ENCODE results near the gene SLC16A4.

DNA sequence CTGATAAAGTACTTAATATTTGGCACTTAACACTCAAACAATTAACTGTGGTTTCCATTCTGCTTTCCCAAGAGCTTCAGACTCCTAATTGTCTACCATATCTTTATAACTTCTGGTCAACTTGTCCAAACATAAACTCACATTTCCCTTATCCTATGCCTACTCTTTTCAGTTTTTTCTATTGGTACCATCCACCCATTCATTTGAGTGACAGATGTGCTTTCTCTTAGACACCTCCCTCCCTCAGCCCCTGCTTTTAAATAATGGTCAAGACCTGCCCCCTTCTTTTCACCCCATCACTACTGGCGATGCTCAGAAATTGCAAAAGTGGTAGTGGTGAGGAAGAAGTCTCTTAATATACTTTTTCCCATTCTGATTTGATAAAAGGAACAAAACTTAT, 5.5 kb downstream of the SLC16A4 start:
- TF ChIP-seq, protein P1, sequence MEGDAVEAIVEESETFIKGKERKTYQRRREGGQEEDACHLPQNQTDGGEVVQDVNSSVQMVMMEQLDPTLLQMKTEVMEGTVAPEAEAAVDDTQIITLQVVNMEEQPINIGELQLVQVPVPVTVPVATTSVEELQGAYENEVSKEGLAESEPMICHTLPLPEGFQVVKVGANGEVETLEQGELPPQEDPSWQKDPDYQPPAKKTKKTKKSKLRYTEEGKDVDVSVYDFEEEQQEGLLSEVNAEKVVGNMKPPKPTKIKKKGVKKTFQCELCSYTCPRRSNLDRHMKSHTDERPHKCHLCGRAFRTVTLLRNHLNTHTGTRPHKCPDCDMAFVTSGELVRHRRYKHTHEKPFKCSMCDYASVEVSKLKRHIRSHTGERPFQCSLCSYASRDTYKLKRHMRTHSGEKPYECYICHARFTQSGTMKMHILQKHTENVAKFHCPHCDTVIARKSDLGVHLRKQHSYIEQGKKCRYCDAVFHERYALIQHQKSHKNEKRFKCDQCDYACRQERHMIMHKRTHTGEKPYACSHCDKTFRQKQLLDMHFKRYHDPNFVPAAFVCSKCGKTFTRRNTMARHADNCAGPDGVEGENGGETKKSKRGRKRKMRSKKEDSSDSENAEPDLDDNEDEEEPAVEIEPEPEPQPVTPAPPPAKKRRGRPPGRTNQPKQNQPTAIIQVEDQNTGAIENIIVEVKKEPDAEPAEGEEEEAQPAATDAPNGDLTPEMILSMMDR (IDR thresholded peaks at IDR 0.05 in 2 of 3, conservative IDR thresholded peaks at IDR 0.05 in 1 of 3; ENCODE audit: control insufficient read depth in 2 of 3, extremely low read depth in 1 of 3, insufficient read depth in 1 of 3, low read depth in 3 of 3, low read length in 3 of 3), result no peak
- TF ChIP-seq RAD21 (IDR thresholded peaks at IDR 0.05; ENCODE audit: insufficient read depth, low read depth, low read length) (no peak), EZH2 (IDR thresholded peaks at IDR 0.05; ENCODE audit: borderline replicate concordance, control insufficient read depth, low read depth, low read length) (no peak), GATAD2B (conservative IDR thresholded peaks at IDR 0.05; ENCODE audit: low read depth) (no peak), SRF (IDR thresholded peaks at IDR 0.05; ENCODE audit: low read depth in 2 of 2, low read length in 2 of 2) (no peak)
- TF ChIP-seq, protein P2, sequence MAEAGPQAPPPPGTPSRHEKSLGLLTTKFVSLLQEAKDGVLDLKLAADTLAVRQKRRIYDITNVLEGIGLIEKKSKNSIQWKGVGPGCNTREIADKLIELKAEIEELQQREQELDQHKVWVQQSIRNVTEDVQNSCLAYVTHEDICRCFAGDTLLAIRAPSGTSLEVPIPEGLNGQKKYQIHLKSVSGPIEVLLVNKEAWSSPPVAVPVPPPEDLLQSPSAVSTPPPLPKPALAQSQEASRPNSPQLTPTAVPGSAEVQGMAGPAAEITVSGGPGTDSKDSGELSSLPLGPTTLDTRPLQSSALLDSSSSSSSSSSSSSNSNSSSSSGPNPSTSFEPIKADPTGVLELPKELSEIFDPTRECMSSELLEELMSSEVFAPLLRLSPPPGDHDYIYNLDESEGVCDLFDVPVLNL (IDR thresholded peaks at IDR 0.05; ENCODE audit: low read depth, low read length), result no peak
- TF ChIP-seq, protein P3, sequence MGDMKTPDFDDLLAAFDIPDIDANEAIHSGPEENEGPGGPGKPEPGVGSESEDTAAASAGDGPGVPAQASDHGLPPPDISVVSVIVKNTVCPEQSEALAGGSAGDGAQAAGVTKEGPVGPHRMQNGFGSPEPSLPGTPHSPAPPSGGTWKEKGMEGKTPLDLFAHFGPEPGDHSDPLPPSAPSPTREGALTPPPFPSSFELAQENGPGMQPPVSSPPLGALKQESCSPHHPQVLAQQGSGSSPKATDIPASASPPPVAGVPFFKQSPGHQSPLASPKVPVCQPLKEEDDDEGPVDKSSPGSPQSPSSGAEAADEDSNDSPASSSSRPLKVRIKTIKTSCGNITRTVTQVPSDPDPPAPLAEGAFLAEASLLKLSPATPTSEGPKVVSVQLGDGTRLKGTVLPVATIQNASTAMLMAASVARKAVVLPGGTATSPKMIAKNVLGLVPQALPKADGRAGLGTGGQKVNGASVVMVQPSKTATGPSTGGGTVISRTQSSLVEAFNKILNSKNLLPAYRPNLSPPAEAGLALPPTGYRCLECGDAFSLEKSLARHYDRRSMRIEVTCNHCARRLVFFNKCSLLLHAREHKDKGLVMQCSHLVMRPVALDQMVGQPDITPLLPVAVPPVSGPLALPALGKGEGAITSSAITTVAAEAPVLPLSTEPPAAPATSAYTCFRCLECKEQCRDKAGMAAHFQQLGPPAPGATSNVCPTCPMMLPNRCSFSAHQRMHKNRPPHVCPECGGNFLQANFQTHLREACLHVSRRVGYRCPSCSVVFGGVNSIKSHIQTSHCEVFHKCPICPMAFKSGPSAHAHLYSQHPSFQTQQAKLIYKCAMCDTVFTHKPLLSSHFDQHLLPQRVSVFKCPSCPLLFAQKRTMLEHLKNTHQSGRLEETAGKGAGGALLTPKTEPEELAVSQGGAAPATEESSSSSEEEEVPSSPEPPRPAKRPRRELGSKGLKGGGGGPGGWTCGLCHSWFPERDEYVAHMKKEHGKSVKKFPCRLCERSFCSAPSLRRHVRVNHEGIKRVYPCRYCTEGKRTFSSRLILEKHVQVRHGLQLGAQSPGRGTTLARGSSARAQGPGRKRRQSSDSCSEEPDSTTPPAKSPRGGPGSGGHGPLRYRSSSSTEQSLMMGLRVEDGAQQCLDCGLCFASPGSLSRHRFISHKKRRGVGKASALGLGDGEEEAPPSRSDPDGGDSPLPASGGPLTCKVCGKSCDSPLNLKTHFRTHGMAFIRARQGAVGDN (IDR thresholded peaks at IDR 0.05), result no peak
